Neuronal stem cell (in vitro differentiated cells): Measurements from ENCODE around the gene ELAVL3.
"Not testable (repeated sequence)": the region's sequence is repeated elsewhere in the genome, so short reads cannot be mapped to it uniquely, and the experiment has no call there.

Experiments
- DNase-seq: peaks from one replicate; pipeline ENCODE4 v3.0.0-alpha.2; 2013; ENCODE audit warnings: low spot score
- H2AFZ ChIP-seq: one replicate; pipeline ENCODE4 v1.6.1; 2013; ENCODE audit warnings: mild to moderate bottlenecking, low read length, inconsistent platforms
- H2AK5ac ChIP-seq: 2 replicates; pipeline ENCODE4 v1.6.1; 2013; ENCODE audit warnings: low read depth, mild to moderate bottlenecking, inconsistent platforms, low read length, moderate library complexity, mixed read lengths
- H2BK120ac ChIP-seq: 2 replicates; pipeline ENCODE4 v1.6.1; 2013; ENCODE audit warnings: low read depth, mild to moderate bottlenecking, inconsistent platforms, low read length, moderate library complexity, mixed read lengths
- H2BK12ac ChIP-seq: one replicate; pipeline ENCODE4 v1.6.1; 2013; ENCODE audit warnings: low read length, inconsistent platforms
- H2BK15ac ChIP-seq: 2 replicates; pipeline ENCODE4 v1.6.1; 2013; ENCODE audit warnings: mild to moderate bottlenecking, low read length, inconsistent platforms, mixed read lengths
- H2BK5ac ChIP-seq: one replicate; pipeline ENCODE4 v1.6.1; 2013; ENCODE audit warnings: inconsistent platforms, mild to moderate bottlenecking, low read length, moderate library complexity
- H3K14ac ChIP-seq: one replicate; pipeline ENCODE4 v1.6.1; 2013; ENCODE audit warnings: low read length, inconsistent platforms
- H3K18ac ChIP-seq: 2 replicates; pipeline ENCODE4 v1.6.1; 2013; ENCODE audit warnings: low read length, inconsistent platforms
- H3K23ac ChIP-seq: 2 replicates; pipeline ENCODE4 v1.6.1; 2013; ENCODE audit warnings: low read depth, mild to moderate bottlenecking, mixed read lengths, low read length, inconsistent platforms; ENCODE audit not compliant: poor library complexity
- H3K27ac ChIP-seq: replicated peaks from 3 replicates; pipeline ENCODE4 v1.5.1; 2013; ENCODE audit warnings: low read length, inconsistent platforms
- H3K27me3 ChIP-seq, 3 experiments: 2 replicates each; pipeline ENCODE4 v1.6.1; 2013; ENCODE audit warnings: low read length in 3 of 3, mild to moderate bottlenecking in 2 of 3, inconsistent platforms in 1 of 3, low read depth in 1 of 3, mixed read lengths in 1 of 3, moderate library complexity in 1 of 3; ENCODE audit not compliant: control insufficient read depth in 3 of 3, insufficient read depth in 3 of 3
- H3K36me3 ChIP-seq, 2 donors: replicated peaks in 1 of 2; 2 replicates each; pipeline ENCODE4 v1.6.1; 2013; ENCODE audit warnings: low read length in 2 of 2; ENCODE audit not compliant: control insufficient read depth in 2 of 2, insufficient read depth in 2 of 2
- H3K4ac ChIP-seq: 2 replicates; pipeline ENCODE4 v1.6.1; 2013; ENCODE audit warnings: inconsistent platforms, mild to moderate bottlenecking, low read length, moderate library complexity
- H3K4me1 ChIP-seq, 2 donors: 1 replicate in 1 of 2; 2 replicates in 1 of 2; pipeline ENCODE4 v1.6.1; 2013; ENCODE audit warnings: low read length in 2 of 2, low read depth in 1 of 2; ENCODE audit not compliant: control insufficient read depth in 2 of 2, insufficient read depth in 1 of 2
- H3K4me2 ChIP-seq: one replicate; pipeline ENCODE4 v1.6.1; 2013; ENCODE audit warnings: mild to moderate bottlenecking, low read length, inconsistent platforms; ENCODE audit not compliant: insufficient read depth, poor library complexity, severe bottlenecking
- H3K4me3 ChIP-seq, 2 donors: 2 replicates each; pipeline ENCODE4 v1.5.1; 2013; ENCODE audit warnings: low read length in 2 of 2, mild to moderate bottlenecking in 2 of 2, inconsistent platforms in 1 of 2, moderate library complexity in 1 of 2
- H3K79me1 ChIP-seq: one replicate; pipeline ENCODE4 v1.6.1; 2013; ENCODE audit warnings: low read depth, mild to moderate bottlenecking, inconsistent platforms, low read length, moderate library complexity
- H3K9ac ChIP-seq: one replicate; pipeline ENCODE4 v1.6.1; 2013; ENCODE audit warnings: mild to moderate bottlenecking, low read depth, low read length, inconsistent platforms; ENCODE audit not compliant: poor library complexity
- H3K9me3 ChIP-seq, 2 donors: replicated peaks in 1 of 2; 2 replicates each; pipeline versions ENCODE3 to v1.6.1; 2013; ENCODE audit warnings: low read length in 2 of 2, mild to moderate bottlenecking in 2 of 2, inconsistent platforms in 1 of 2, low read depth in 1 of 2, mixed read lengths in 1 of 2, moderate library complexity in 1 of 2; ENCODE audit not compliant: control insufficient read depth in 2 of 2, insufficient read depth in 1 of 2
- H4K8ac ChIP-seq: one replicate; pipeline ENCODE4 v1.6.1; 2013; ENCODE audit warnings: low read depth, mild to moderate bottlenecking, inconsistent platforms, low read length, moderate library complexity
- H4K91ac ChIP-seq: one replicate; pipeline ENCODE4 v1.6.1; 2013; ENCODE audit warnings: low read length, low read depth, mild to moderate bottlenecking, inconsistent platforms; ENCODE audit not compliant: poor library complexity
- WGBS, 2 donors: extraction: QIAGEN DNeasy Blood & Tissue Kit; methylation state at CpG; one replicate each; pipeline ENCODE4 v1.1.7; 2013; ENCODE audit warnings: missing lambda C conversion rate in 2 of 2, mixed read lengths in 1 of 2; ENCODE audit not compliant: insufficient read length in 2 of 2, insufficient replicate concordance in 1 of 2; ENCODE audit errors: extremely low coverage in 2 of 2; 5-methylcytosine and 5-hydroxymethylcytosine counted together

ELAVL3 gene

DNA sequence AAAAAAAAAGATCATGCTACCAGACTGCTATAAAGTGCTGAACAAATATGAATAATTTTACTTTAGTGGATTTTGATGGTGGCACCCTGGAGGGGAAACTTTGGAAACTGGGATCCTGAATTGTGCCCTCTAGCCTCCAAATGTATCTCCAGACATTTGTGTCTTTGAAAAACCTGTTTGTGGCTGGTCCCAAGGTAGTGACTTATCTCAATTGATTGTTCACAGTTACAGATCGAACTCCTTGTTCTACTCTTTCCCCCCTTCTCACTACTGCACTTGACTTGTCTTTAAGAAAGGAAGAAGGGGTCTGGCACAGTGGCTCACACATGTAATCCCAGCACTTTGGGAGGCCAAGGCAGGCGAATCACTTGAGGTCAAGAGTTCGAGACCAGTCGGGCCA lies 72.3 kb downstream of the ELAVL3 start:
- no CpG with 5 or more reads among the region's 4 CpGs for WGBS, 2 donors

DNA sequence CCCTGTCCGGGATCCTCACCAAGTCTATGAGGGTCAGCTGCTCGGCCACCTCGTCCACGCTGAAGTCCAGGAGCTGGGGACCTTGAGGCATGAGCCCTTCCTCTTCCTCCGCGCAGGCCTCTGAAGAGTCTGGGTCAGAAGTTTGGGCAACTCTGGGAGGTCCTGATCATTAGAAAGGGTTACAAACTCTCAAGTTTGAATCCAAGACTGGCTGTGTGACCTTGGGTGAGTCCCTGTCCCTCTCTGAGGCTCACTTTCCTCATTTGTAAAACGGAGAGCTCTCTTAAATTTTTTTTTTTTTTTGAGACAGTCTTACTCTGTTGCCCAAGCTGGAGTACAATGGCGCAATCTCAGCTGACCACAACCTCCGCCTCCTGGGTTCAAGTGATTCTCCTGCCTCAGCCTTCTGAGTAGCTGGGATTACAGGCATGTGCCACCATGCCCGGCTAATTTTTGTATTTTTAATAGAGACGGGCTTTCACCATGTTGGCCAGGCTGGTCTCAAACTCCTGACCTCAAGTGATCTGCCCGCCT lies 74.1 kb downstream of the ELAVL3 start:
- H4K91ac ChIP-seq, H3K4ac ChIP-seq, H3K14ac ChIP-seq, H3K9me3 ChIP-seq, H2AK5ac ChIP-seq, H3K27ac ChIP-seq, H2BK15ac ChIP-seq, H4K8ac ChIP-seq, H3K4me1 ChIP-seq, H2BK12ac ChIP-seq, H2BK5ac ChIP-seq, H3K23ac ChIP-seq, H3K4me3 ChIP-seq, H3K36me3 ChIP-seq, H3K18ac ChIP-seq, H3K9ac ChIP-seq, H3K79me1 ChIP-seq, H3K4me2 ChIP-seq, H2BK120ac ChIP-seq, DNase-seq: not testable (repeated sequence)
- Histone ChIP-seq H2AFZ (peak overlapping the region; percentile 66), H3K27me3 (peaks cover 0 to 12% (median 5%) of the 10 kb centered on the region in 3 experiments)
- no CpG with 5 or more reads among the region's 12 CpGs for WGBS, 2 donors

More for the DNA sequence above, 72.3 kb downstream of the ELAVL3 start:
- Histone ChIP-seq H2BK12ac (no peak overlapping the region), H4K8ac (no peak overlapping the region), H3K4me2 (no peak overlapping the region), H2BK5ac (no peak overlapping the region), H4K91ac (no peak overlapping the region), H2BK15ac (no peak overlapping the region), H3K4me1 (peaks cover 2 to 8% of the 10 kb centered on the region in 2 donors), H3K36me3 (no peaks in the 10 kb centered on the region), H3K14ac (no peak overlapping the region), H3K4ac (no peak overlapping the region), H2AFZ (no peak overlapping the region), H2AK5ac (no peak overlapping the region), H3K4me3 (no peak overlapping the region), H3K23ac (no peak overlapping the region), H3K27ac (no peak overlapping the region), H3K9ac (no peak overlapping the region), H3K18ac (no peak overlapping the region), H3K27me3 (peaks cover 0 to 12% (median 5%) of the 10 kb centered on the region in 3 experiments), H3K9me3 (no peaks in the 10 kb centered on the region), H3K79me1 (no peaks in the 10 kb centered on the region), H2BK120ac (no peak overlapping the region)
- no peak for DNase-seq

DNA sequence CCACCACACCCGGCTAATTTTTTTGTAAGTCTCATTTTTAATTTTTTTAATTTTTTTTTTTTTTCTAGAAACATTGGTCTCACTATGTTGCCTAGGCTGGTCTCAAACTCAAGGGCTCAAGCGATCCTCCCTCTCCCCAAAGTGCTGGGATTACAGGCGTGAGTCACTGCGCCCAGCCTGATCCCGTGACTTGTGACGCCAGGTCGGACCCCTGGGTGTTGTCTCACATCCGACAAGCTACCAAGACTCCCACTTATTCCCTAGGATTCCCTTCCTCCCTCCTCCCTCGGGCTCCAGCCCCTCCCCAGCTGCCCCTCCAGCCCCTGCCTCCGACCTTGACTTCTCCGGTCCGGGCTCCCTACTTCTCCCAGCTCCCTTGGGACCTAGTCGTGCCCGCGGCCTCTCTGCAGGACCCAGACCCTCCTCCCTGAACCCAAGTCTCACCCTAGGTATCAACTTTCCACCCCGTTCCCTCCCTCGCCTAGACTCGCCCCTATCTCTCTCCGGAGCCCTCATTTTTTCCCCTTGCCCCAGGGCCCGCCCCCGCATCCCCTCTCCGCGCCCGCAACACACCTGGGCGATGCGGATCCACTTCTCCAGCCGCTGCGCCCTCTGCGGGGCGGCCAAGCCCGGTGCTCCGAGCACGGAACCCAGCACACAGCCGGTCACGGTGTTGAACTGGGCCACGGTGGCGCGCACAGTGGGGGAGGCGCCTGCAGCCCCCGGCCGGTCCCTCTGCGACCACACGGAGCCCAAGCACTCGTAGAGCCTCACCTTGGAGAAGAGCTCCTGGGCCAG lies 74.8 kb downstream of the ELAVL3 start:
- no CpG with 5 or more reads among the region's 44 CpGs for WGBS, 2 donors
- DNase-seq: no peak
- H2BK5ac ChIP-seq: no peak overlapping the region

DNA sequence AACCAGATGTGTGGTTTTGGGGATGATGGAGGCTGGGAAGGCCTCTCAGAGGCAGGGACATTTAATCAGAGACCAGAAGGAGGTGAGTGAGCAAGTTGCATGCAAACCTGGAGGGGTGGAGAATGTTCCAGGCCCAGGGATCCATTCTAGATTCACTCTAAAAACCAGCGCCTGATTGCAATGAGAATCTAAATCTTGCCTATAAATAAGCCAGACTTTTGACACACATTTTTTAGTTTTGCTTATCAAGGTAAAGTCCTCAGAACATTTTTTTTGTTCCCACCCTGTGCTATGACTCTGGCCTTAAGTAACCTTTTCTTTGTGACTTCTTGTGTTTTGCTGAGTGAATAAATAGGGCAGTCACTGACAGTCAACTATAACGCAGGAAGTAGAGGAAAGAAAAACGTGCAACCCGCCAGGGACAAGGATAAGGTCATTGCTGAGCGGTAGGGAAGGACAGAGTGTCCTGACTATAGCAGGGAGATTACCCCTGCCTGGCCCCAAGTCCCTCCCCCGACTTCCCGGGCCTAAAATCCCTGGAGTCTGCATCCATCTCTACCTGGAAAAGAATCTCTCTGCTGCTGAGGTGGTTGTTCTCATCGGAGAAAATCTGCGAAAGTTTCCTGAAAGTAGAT lies 76.1 kb downstream of the ELAVL3 start:
- Histone ChIP-seq H3K14ac (no peak overlapping the region), H3K36me3 (no peaks in the 10 kb centered on the region)
- no CpG with 5 or more reads among the region's 9 CpGs for WGBS, 2 donors

More for the DNA sequence above, 74.8 kb downstream of the ELAVL3 start:
- Histone ChIP-seq H3K27me3 (peaks cover 0 to 12% (median 5%) of the 10 kb centered on the region in 3 experiments), H3K14ac (no peak overlapping the region), H4K91ac (no peak overlapping the region), H3K4ac (no peak overlapping the region), H3K23ac (no peak overlapping the region), H2AK5ac (peak overlapping the region; percentile 19), H3K79me1 (no peaks in the 10 kb centered on the region), H3K27ac (no peak overlapping the region), H4K8ac (no peak overlapping the region), H2BK120ac (no peak overlapping the region), H2BK12ac (no peak overlapping the region), H2BK15ac (no peak overlapping the region), H2AFZ (peak overlapping the region; percentile 66), H3K9ac (no peak overlapping the region), H3K4me1 (peaks cover 2 to 8% of the 10 kb centered on the region in 2 donors), H3K18ac (peak overlapping the region; percentile 67), H3K4me2 (peak overlapping the region; percentile 19), H3K9me3 (no peaks in the 10 kb centered on the region), H3K4me3 (no peak overlapping the region), H3K36me3 (no peaks in the 10 kb centered on the region)

More for the DNA sequence above, 76.1 kb downstream of the ELAVL3 start:
- DNase-seq: no peak
- no peak overlapping the region for H2BK12ac ChIP-seq
- no peak overlapping the region for H3K4me3 ChIP-seq
- H3K4me1 ChIP-seq: peaks cover 2 to 8% of the 10 kb centered on the region in 2 donors
- no peak overlapping the region for H3K9ac ChIP-seq
- H4K8ac ChIP-seq: no peak overlapping the region
- peak overlapping the region; percentile 62 for H2AFZ ChIP-seq
- H3K9me3 ChIP-seq: no peaks in the 10 kb centered on the region
- no peak overlapping the region for H4K91ac ChIP-seq
- no peak overlapping the region for H3K4me2 ChIP-seq
- H2BK15ac ChIP-seq: no peak overlapping the region
- no peak overlapping the region for H2BK120ac ChIP-seq
- H3K23ac ChIP-seq: no peak overlapping the region
- no peaks in the 10 kb centered on the region for H3K79me1 ChIP-seq
- H2AK5ac ChIP-seq: peak overlapping the region; percentile 13
- H3K27me3 ChIP-seq: peaks cover 0 to 12% (median 5%) of the 10 kb centered on the region in 3 experiments
- no peak overlapping the region for H3K4ac ChIP-seq
- no peak overlapping the region for H3K27ac ChIP-seq
- no peak overlapping the region for H2BK5ac ChIP-seq
- H3K18ac ChIP-seq: no peak overlapping the region
